Esophagus squamous epithelium (tissue), 5 donors: ENCODE results near the gene MERTK. TPM values are rescaled to one million over a fixed set of nuclear protein-coding genes. Genes with fewer than 3 reads are reported as not detected.
"Not testable (repeated sequence)": the region's sequence is repeated elsewhere in the genome, so short reads cannot be mapped to it uniquely, and the experiment has no call there.

Experiments
- DNase-seq: peaks from one replicate; lab custom pipeline; 2025; lab: John Stamatoyannopoulos, UW
- H3K27ac ChIP-seq, 4 donors: fragments of 200-600 bp; sonication (generic); one replicate each; pipeline ENCODE4 v1.5.1; 2016 to 2019; ENCODE audit warnings: mild to moderate bottlenecking in 1 of 4
- H3K27me3 ChIP-seq, 4 donors: fragments of 200-600 bp; sonication (generic); 1 replicate in 3 of 4; 2 replicates in 1 of 4; pipeline versions ENCODE4 v1.5.1 to v1.6.0; 2017 to 2021; ENCODE audit warnings: antibody characterized with exemption in 1 of 4
- H3K36me3 ChIP-seq, 3 donors: fragments of 200-600 bp; sonication (generic); one replicate each; pipeline ENCODE4 v1.5.1; 2016 to 2019
- H3K4me1 ChIP-seq, 3 donors: fragments of 200-600 bp; sonication (generic); one replicate each; pipeline ENCODE4 v1.5.1; 2017 to 2019
- H3K4me3 ChIP-seq, 4 donors: fragments of 200-600 bp; sonication (generic); 1 replicate in 3 of 4; 2 replicates in 1 of 4; pipeline ENCODE4 v1.5.1; 2016 to 2019; ENCODE audit warnings: mild to moderate bottlenecking in 2 of 4, moderate library complexity in 1 of 4
- H3K9me3 ChIP-seq, 3 donors: fragments of 200-600 bp; sonication (generic); one replicate each; pipeline ENCODE4 v1.5.1; 2016 to 2019
- POLR2A ChIP-seq, 4 donors: fragments of 450-650 bp; IDR thresholded peaks; one replicate each; pipeline ENCODE4 v1.6.1; 2017; ENCODE audit warnings: antibody characterized with exemption in 4 of 4, mild to moderate bottlenecking in 4 of 4, moderate library complexity in 3 of 4
- WGBS, 2 donors: methylation state at CpG; one replicate each; pipeline ENCODE4 v1.1.5; 2018; 5-methylcytosine and 5-hydroxymethylcytosine counted together
- intact Hi-C: fragments of 100-400 bp; cut with DNase I; formaldehyde crosslinking; loops from one replicate; pipeline ENCODE4 v1.15.0; 2022
- total RNA-seq, 4 donors: library from RNA; depleted of rRNA; stranded (reverse); fragments of >200 nt; gene quantifications; one replicate each; pipeline ENCODE4 v1.1.0, GENCODE V29; 2016
- TF ChIP-seq, protein P1 (sequence below), 6 experiments: fragments of 450-650 bp in 4 of 6; fragments of 200-600 bp in 2 of 6; sonication (generic) in 2 of 6; IDR thresholded peaks; one replicate each; pipeline ENCODE4 v1.5.1; 2016 to 2019; ENCODE audit warnings: antibody characterized with exemption in 6 of 6, mild to moderate bottlenecking in 4 of 6, moderate library complexity in 4 of 6
- donor health status: DM: yes; HTN: yes; CAD: no.

MERTK gene
- total RNA-seq, 4 donors from 2014 or later = 1.7 to 13.7 (median 7.0) TPM

DNA sequence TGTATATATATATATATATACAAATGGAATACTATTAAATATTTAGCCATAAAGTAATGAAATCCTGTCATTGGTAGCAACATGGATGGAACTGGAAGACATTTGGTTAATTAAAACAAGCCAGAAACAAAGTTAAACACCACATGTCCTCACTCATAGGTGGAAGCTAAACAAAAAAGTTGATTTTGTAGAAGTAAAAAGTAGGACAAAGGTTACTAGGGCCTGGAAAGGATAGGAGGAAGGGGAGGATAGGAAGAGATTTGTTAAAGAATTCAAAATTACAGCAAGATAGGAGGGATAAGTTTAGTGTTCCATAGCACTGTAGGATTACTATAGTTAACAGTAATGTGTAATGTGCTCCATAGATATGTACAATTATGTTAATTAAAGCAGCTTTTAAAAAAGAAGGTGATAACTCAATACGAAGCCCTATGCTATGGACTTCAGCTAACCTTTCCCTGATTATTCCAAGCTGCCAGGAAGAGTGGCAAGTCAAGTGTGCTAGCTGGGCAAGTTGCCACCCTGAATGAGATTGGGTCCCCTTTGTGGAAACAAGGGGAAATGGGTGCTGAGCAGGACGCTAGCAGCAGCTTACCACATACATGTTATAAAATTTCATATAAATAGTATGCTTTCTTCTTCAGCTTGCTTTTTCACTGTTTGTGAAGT, 12.3 kb downstream of the MERTK start:
- WGBS, 2 donors = 71 to 92% methylated on average over 2 of the region's 2 CpGs
- Histone ChIP-seq H3K27me3 (no peaks in the 10 kb centered on the region), H3K27ac (no peak overlapping the region), H3K4me1 (peaks cover 0 to 18% (median 15%) of the 10 kb centered on the region in 3 donors), H3K4me3 (no peak overlapping the region), H3K36me3 (no peaks in the 10 kb centered on the region), H3K9me3 (no peaks in the 10 kb centered on the region)
- intact Hi-C loops = no loop called here
- DNase-seq = no peak
- no peak for TF ChIP-seq POLR2A (IDR thresholded peaks at IDR 0.05)
- TF ChIP-seq, protein P1, sequence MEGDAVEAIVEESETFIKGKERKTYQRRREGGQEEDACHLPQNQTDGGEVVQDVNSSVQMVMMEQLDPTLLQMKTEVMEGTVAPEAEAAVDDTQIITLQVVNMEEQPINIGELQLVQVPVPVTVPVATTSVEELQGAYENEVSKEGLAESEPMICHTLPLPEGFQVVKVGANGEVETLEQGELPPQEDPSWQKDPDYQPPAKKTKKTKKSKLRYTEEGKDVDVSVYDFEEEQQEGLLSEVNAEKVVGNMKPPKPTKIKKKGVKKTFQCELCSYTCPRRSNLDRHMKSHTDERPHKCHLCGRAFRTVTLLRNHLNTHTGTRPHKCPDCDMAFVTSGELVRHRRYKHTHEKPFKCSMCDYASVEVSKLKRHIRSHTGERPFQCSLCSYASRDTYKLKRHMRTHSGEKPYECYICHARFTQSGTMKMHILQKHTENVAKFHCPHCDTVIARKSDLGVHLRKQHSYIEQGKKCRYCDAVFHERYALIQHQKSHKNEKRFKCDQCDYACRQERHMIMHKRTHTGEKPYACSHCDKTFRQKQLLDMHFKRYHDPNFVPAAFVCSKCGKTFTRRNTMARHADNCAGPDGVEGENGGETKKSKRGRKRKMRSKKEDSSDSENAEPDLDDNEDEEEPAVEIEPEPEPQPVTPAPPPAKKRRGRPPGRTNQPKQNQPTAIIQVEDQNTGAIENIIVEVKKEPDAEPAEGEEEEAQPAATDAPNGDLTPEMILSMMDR (IDR thresholded peaks at IDR 0.05) = no peak

DNA sequence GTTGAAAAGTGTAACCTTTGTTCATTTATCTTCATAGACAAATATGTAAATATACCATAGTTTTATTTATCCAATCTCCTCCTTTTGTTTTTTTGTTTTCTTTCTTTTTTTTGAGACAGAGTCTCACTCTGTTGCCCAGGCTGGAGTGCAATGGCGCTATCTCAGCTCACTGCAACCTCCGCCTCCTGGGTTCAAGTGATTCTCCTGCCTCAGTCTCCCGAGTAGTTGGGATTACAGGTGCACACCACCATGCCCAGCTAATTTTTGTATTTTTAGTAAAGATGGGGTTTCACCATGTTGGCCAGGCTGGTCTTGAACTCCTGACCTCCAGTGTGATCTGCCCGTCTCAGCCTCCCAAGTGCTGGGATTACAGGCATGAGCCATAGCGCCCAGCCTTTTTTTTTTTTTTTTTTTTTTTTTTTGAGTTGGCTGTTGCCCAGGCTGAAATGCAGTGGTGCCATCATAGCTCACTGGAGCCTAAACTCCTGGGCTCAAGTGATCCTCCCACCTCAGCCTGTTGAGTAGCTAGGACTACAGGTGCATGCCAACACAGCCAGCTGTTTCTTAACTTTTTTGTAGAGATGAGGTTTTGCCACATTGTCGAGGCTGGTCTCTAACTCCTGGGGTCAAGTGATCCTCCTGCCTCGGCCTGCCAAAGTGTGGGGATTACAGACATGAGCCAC, 13.0 kb downstream of the MERTK start:
- intact Hi-C loops, H3K27ac ChIP-seq, H3K27me3 ChIP-seq, H3K4me3 ChIP-seq, H3K9me3 ChIP-seq, DNase-seq, H3K36me3 ChIP-seq: not testable (repeated sequence)
- H3K4me1 ChIP-seq = peaks cover 0 to 11% (median 10%) of the 10 kb centered on the region in 3 donors
- WGBS, 2 donors = 82 to 89% methylated on average over 5 to 6 of the region's 7 CpGs

DNA sequence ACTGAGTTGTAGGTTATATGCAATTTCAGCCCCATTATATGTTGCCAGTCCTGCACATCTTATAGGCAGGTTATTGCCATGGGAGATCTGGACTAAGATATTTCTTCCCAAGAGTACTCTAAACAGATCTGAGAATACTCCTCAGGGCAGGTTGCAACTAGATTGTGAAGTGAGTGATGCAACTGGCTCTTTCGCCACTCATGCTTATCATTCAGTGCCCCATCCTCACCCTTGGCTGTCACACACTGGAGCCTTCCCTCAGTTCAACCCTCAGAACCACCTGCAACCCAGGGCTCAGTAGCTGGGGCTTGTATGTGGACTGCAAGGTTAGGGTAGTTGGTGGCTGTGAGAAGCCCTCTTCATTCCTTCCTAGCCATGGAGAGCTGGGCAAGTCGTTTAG, 14.1 kb downstream of the MERTK start:
- TF ChIP-seq, protein P1 (IDR thresholded peaks at IDR 0.05) = no peak
- TF ChIP-seq POLR2A (IDR thresholded peaks at IDR 0.05) = no peak
- intact Hi-C loops = no loop called here
- DNase-seq = no peak
- Histone ChIP-seq H3K27ac (no peak overlapping the region), H3K36me3 (peaks cover 0 to 8% (median 0%) of the 10 kb centered on the region in 3 donors), H3K9me3 (no peaks in the 10 kb centered on the region), H3K4me3 (no peak overlapping the region), H3K4me1 (peaks cover 0 to 3% (median under 1%) of the 10 kb centered on the region in 3 donors), H3K27me3 (no peaks in the 10 kb centered on the region)
- 33 to 59% methylated on average over 2 of the region's 2 CpGs for WGBS, 2 donors

DNA sequence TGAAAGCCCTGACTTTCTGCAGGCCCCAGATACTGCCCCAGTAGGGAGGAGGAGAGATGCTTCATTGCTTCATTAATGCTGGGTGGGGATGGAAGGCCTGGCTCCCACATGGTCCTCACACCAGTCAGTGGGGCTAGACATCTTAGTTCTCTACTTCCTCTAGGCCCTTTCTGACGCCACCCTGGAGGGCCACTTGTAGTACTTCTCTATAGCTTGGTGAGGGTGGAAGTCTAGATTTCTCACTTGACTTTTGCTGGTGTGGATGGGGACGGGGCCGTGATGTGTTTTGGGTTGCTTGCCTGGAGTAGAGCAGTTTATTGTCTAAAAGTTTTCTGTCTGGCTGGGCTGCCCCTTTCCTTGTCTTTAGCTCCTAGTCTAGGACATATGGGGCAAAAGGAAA, 18.7 kb downstream of the MERTK start:
- TF ChIP-seq, protein P1 (IDR thresholded peaks at IDR 0.05) = no peak
- no peak for TF ChIP-seq POLR2A (IDR thresholded peaks at IDR 0.05)
- Histone ChIP-seq H3K9me3 (no peaks in the 10 kb centered on the region), H3K27me3 (peaks cover 0 to 3% (median 0%) of the 10 kb centered on the region in 4 donors), H3K4me3 (no peak overlapping the region), H3K27ac (no peak overlapping the region), H3K36me3 (peaks cover 0 to 8% (median 0%) of the 10 kb centered on the region in 3 donors), H3K4me1 (peaks cover 0 to 20% (median 4%) of the 10 kb centered on the region in 3 donors)
- 50 to 96% methylated on average over 2 to 3 of the region's 3 CpGs for WGBS, 2 donors
- DNase-seq = no peak
- intact Hi-C loops = no loop called here

DNA sequence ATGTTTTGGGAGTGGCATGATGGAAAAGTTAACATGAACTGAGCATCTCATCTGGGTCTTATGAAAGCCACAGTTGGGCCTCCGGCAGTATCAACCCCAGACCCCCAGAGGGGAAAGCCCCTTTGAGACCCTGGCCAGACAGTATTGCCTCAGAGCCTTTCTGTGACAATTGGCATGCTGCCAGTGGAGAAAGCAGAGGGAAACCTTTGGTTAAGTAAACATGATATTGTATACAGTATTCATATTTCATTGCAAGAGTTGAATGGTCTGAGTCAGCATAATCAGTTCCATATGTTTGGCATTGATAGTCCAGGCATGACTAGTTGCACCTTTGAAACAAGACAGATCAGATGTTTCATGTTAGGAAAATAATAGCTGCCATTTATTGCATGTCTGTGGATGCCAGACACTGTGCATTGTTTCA, 20.0 kb downstream of the MERTK start:
- intact Hi-C loops = no loop called here
- Histone ChIP-seq H3K4me1 (peaks cover 0 to 20% (median 4%) of the 10 kb centered on the region in 3 donors), H3K4me3 (no peak overlapping the region), H3K27ac (no peak overlapping the region), H3K27me3 (peaks cover 0 to 3% (median 0%) of the 10 kb centered on the region in 4 donors), H3K36me3 (peaks cover 0 to 8% (median 0%) of the 10 kb centered on the region in 3 donors), H3K9me3 (no peaks in the 10 kb centered on the region)
- no peak for DNase-seq
- WGBS, 2 donors = 88 to 100% methylated on average over 1 of the region's 1 CpG
- TF ChIP-seq POLR2A (IDR thresholded peaks at IDR 0.05) = no peak
- TF ChIP-seq, protein P1 (IDR thresholded peaks at IDR 0.05) = no peak
